GM21737 (cell line): ENCODE results near the gene FAR1.
"Not testable (repeated sequence)": the region's sequence is repeated elsewhere in the genome, so short reads cannot be mapped to it uniquely, and the experiment has no call there.

Source experiments
- ATAC-seq: cut with Tn5 transposase; IDR thresholded peaks from one replicate; pipeline ENCODE4 v1.9.1; 2021; ENCODE audit warnings: mild to moderate bottlenecking, moderate library complexity; ENCODE audit not compliant: unreplicated experiment

Gene FAR1, protein sequence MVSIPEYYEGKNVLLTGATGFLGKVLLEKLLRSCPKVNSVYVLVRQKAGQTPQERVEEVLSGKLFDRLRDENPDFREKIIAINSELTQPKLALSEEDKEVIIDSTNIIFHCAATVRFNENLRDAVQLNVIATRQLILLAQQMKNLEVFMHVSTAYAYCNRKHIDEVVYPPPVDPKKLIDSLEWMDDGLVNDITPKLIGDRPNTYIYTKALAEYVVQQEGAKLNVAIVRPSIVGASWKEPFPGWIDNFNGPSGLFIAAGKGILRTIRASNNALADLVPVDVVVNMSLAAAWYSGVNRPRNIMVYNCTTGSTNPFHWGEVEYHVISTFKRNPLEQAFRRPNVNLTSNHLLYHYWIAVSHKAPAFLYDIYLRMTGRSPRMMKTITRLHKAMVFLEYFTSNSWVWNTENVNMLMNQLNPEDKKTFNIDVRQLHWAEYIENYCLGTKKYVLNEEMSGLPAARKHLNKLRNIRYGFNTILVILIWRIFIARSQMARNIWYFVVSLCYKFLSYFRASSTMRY

GRCh38 chr11:13668102-13668956 lies at the start of gene FAR1:
Gene FAR1 (plus strand): TSS chr11:13668668. CDS start chr11:13694766, 26,098 bp downstream.
- ATAC-seq = peak; percentile 88

DNA sequence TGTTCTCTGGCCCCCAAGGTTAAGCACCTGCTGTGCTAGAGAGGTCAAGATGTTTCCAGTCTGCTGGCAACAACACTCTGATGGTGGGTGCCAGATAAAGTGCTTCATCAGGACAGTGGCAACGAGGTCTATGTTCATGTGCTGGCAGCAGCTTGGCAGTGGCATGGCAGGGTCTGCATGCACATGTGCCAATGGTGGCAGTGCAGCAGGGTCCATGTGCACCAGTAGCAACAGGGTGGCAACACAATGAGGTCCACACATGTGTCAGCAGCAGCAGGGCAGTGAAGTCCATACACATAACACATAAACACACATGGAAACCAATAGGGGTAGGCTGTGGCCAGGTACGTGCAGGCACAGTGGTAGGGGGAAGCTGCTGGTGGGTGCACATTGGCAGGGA lies 48.4 kb upstream of the FAR1 start:
- ATAC-seq = no peak

DNA sequence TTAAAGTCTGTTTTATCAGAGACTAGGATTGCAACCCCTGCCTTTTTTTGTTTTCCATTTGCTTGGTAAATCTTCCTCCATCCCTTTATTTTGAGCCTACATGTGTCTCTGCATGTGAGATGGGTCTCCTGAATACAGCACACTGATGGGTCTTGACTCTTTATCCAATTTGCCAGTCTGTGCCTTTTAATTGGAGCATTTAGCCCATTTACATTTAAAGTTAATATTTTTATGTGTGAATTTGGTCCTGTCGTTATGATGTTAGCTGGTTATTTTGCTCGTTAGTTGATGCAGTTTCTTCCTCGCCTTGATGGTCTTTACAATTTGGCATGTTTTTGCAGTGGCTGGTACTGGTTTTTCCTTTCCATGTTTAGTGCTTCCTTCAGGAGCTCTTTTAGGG lies 41.6 kb upstream of the FAR1 start:
- not testable (repeated sequence) for ATAC-seq

GRCh38 chr11:13628634-13629033 lies 39.8 kb upstream of the FAR1 start:
- ATAC-seq = not testable (repeated sequence)

DNA sequence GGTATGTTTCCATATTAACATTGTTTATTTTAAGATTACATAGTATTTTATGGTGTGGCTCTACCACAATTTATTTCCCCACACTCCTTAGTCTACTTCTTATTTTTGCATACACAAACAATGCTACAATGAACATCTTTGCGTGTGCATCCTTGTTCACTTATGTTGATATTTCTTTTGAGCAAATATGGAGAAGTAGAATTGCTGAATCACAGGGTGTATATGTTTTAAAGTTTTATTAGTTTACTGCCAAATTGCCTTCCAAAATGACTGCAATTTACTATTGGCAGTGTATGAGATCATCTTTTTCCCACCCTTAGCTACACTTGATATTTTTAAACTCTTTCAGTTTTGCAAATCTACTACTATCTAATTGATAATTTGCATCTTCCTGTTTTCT lies 38.7 kb upstream of the FAR1 start:
- ATAC-seq = no peak

- no peak for ATAC-seq
These were observed 33.2 kb upstream of the FAR1 start for GRCh38 chr11:13635290-13635689.

GRCh38 chr11:13635804-13636203 lies 32.7 kb upstream of the FAR1 start:
- ATAC-seq = no peak

DNA sequence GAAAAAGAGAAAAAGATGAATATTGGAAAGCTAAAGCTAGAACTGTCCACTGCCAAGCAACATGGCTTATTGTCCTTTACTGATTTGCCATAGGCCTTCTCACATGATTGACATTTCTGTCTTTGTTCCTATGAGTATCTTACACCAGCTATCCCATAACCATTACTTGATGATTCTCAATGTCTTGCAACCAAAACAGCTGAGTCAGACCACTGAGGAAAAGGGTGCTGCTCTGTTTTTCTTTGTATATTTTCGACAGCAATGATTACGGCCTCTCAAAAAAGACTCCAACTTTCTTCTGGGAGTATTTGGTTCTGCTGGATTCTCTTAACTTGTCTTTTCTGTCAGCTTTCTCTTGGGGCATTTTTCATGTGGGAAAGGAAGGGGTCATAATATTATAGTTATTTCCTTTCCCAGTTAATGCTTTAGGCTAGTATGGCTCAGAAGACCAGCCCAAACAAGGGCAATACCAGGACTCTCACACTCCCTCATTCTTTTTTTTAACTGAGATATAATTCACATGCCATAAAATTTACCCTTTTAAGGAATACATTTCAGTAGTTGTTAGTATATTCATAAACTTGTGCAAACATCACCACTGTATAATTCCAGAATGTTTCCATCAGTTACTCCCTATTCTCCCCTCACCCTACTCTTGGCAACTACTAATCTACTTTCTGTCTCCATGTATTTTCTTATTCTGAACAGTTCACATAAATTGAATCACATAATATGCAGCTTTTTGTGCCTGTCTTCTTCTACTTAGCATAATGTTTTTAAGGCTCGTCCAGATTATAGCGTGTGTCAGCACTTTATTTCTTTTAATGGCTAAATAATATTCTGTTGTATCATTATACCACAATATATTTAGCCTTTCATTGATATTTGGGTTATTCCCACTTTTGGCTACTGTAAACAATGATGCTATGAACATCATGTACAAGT lies 31.1 kb upstream of the FAR1 start:
- no peak for ATAC-seq

DNA sequence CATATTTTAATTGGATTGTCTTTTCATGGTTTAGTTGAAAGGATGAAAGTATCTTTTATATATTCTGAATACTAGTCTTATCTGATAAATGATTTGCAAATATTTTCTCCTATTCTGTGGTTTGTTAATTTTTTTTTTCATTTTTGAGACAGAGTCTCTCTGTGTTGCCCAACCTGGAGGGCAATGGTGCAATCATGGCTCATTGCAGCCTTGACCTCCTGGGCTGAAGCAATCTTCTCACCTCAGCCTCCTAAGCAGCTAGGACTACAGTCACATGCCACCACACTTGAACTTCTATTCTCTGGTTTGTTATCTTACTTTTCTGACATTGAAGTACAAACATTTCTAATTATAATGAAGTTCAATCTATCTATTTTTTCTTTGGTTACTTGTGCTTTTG lies 30.0 kb upstream of the FAR1 start:
- no peak for ATAC-seq

GRCh38 chr11:13644997-13645687 lies 23.3 kb upstream of the FAR1 start:
- ATAC-seq = no peak

- ATAC-seq = no peak
These were observed 21.1 kb upstream of the FAR1 start for GRCh38 chr11:13647391-13647790.

DNA sequence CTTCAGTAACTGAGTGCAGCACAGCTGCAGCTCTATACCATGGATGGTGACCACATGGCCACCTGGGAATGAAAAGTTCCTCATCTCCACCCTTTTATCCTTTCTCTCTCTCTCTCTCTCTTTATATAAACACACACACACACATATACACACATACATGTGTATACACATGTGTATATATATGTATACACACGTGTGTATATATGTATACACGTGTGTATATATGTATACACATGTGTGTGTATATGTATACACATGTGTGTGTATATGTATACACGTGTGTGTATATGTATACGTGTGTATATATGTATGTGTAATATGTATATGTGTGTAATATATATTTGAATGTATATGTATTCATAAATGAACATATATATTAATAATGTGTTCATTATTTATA lies 18.8 kb upstream of the FAR1 start:
- no peak for ATAC-seq

- not testable (repeated sequence) for ATAC-seq
These were observed 17.0 kb upstream of the FAR1 start for GRCh38 chr11:13651515-13651914.

- ATAC-seq = no peak
These were observed 7.3 kb upstream of the FAR1 start for GRCh38 chr11:13661074-13661623.

- no peak for ATAC-seq
These were observed 4.8 kb upstream of the FAR1 start for GRCh38 chr11:13663631-13664071.

GRCh38 chr11:13664351-13664750 lies 4.1 kb upstream of the FAR1 start:
- no peak for ATAC-seq

GRCh38 chr11:13666708-13667107 lies 1.8 kb upstream of the FAR1 start:
- no peak for ATAC-seq

- ATAC-seq = no peak
These were observed 1.2 kb upstream of the FAR1 start for GRCh38 chr11:13667245-13667644.

- no peak for ATAC-seq
These were observed 720 bp upstream of the FAR1 start for GRCh38 chr11:13667795-13668101.

- ATAC-seq = peak; percentile 9
These were observed 571 bp downstream of the FAR1 start for GRCh38 chr11:13668957-13669521.
